NCI-H2171 treated with DMSO at 0.1 percent for 48 hours (cell line): ENCODE results near the gene NIPBL.
"Not testable (repeated sequence)": the region's sequence is repeated elsewhere in the genome, so short reads cannot be mapped to it uniquely, and the experiment has no call there.

Source experiments
- DNase-seq: peaks from one replicate; lab custom pipeline; 2025; lab: John Stamatoyannopoulos, UW

NIPBL gene

GRCh38 chr5:36877667-36878391 lies 1.3 kb downstream of the NIPBL start:
- DNase-seq = peak; percentile 73

- peak; percentile 38 for DNase-seq
Observed at GRCh38 chr5:36878392-36879082, 2.0 kb downstream of the NIPBL start.

GRCh38 chr5:36879274-36880033 lies 2.9 kb downstream of the NIPBL start:
- DNase-seq = no peak

- no peak for DNase-seq
Observed at GRCh38 chr5:36880761-36881160, 4.2 kb downstream of the NIPBL start.

GRCh38 chr5:36881304-36881703 lies 4.7 kb downstream of the NIPBL start:
- DNase-seq = no peak

- DNase-seq = no peak
Observed at GRCh38 chr5:36881807-36882206, 5.2 kb downstream of the NIPBL start.

- no peak for DNase-seq
Observed at GRCh38 chr5:36882250-36882649, 5.7 kb downstream of the NIPBL start.

- no peak for DNase-seq
Observed at GRCh38 chr5:36883894-36884462, 7.4 kb downstream of the NIPBL start.

GRCh38 chr5:36885149-36885548 lies 8.6 kb downstream of the NIPBL start:
- no peak for DNase-seq

GRCh38 chr5:36885566-36886485 lies 9.3 kb downstream of the NIPBL start:
- DNase-seq = no peak

- no peak for DNase-seq
Observed at GRCh38 chr5:36886791-36887190, 10.2 kb downstream of the NIPBL start.

GRCh38 chr5:36887532-36887931 lies 11.0 kb downstream of the NIPBL start:
- DNase-seq = no peak

- DNase-seq = no peak
Observed at GRCh38 chr5:36888303-36888702, 11.7 kb downstream of the NIPBL start.

GRCh38 chr5:36889264-36889663 lies 12.7 kb downstream of the NIPBL start:
- DNase-seq = no peak

- no peak for DNase-seq
Observed at GRCh38 chr5:36891266-36891665, 14.7 kb downstream of the NIPBL start.

- not testable (repeated sequence) for DNase-seq
Observed at GRCh38 chr5:36892085-36892830, 15.7 kb downstream of the NIPBL start.

GRCh38 chr5:36894954-36895353 lies 18.4 kb downstream of the NIPBL start:
- no peak for DNase-seq

- DNase-seq = no peak
Observed at GRCh38 chr5:36896476-36896875, 19.9 kb downstream of the NIPBL start.

- no peak for DNase-seq
Observed at GRCh38 chr5:36897616-36898015, 21.0 kb downstream of the NIPBL start.

GRCh38 chr5:36899860-36900259 lies 23.3 kb downstream of the NIPBL start:
- DNase-seq = no peak

GRCh38 chr5:36900283-36900682 lies 23.7 kb downstream of the NIPBL start:
- DNase-seq = no peak
